AG10803 (cell line): ENCODE data around the gene C2CD4D.

Experiments
- DNase-seq: peaks from one replicate; pipeline ENCODE4 v3.0.0; 2010; ENCODE audit warnings: low read depth
- H3K4me3 ChIP-seq: 2 replicates; pipeline ENCODE4 v1.5.1; 2011; ENCODE audit warnings: mild to moderate bottlenecking, low read length, control low read depth
- TF ChIP-seq, protein P1 (sequence below): conservative IDR thresholded peaks from 2 replicates; pipeline ENCODE4 v1.5.1; 2011; ENCODE audit warnings: mild to moderate bottlenecking, low read length, control low read depth, inconsistent platforms

Gene C2CD4D

DNA sequence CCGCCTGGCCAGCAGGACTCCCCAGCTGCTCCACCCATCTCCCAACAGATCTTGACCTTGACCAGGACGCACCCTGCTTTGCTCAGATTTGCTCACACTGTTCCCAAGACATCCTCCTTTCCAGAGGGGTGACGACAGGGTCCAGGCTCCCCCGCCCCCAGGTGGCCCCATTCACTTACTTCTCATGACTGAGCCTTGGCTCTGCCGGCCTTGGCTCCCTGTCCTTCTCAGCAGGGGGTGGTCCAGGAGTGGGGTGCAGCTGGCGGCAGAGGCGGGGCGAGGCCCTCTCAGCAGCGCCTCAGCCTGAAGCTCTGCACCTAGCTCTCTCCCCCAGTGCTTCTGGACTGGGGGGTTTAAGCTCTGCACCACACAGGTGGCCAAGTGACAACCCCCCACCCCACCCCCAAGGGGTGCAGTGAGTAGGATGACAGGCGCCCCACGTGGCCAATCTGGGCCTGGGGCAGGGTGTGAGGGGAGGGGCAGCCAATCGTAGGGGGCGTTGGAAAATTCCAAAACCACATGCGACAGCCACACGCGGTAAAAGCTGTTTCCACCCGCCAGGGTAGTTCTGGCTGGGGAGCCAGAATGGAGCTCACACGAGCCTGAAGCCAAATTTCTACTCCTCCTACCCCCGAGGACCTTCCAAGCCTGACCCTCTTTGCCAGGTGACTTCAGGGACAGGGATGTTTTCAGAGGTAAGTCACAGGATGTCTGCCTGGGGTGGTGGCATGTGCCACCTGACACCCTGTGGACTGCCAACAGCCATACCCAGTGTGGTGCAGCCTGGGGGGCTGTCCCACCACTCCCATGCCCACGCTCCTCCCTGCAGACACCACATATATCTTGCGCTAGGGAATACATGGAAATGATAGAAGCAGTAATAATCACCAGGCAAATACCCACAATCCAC, 13.6 kb downstream of the C2CD4D start:
- TF ChIP-seq, protein P1, sequence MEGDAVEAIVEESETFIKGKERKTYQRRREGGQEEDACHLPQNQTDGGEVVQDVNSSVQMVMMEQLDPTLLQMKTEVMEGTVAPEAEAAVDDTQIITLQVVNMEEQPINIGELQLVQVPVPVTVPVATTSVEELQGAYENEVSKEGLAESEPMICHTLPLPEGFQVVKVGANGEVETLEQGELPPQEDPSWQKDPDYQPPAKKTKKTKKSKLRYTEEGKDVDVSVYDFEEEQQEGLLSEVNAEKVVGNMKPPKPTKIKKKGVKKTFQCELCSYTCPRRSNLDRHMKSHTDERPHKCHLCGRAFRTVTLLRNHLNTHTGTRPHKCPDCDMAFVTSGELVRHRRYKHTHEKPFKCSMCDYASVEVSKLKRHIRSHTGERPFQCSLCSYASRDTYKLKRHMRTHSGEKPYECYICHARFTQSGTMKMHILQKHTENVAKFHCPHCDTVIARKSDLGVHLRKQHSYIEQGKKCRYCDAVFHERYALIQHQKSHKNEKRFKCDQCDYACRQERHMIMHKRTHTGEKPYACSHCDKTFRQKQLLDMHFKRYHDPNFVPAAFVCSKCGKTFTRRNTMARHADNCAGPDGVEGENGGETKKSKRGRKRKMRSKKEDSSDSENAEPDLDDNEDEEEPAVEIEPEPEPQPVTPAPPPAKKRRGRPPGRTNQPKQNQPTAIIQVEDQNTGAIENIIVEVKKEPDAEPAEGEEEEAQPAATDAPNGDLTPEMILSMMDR, result no peak
- H3K4me3 ChIP-seq, result no peak overlapping the region
- DNase-seq, result no peak

- TF ChIP-seq, protein P1, result no peak
- no peak for DNase-seq
- no peak overlapping the region for H3K4me3 ChIP-seq
These were observed 14.4 kb downstream of the C2CD4D start for GRCh38 chr1:151825204-151825603.

DNA sequence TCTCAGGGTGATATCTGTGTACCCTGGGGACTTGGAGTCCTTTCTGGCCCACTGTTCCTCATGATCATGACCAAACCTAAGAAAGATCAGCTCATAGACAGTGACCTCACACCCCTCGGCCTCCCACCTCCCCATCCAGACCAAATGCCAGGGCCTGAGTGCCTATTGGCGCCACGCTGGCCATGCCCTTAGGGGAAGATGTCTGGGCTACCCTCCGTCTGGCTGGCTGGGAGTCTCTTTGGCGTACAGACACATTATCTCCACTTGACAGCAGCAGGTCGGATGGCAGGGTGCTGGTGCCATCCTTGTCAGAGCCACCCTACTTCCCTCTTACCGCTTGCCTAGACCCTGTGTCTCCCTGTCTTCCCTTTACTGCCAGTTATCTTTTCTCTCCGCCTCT, 16.4 kb downstream of the C2CD4D start:
- TF ChIP-seq, protein P1, result no peak
- H3K4me3 ChIP-seq, result no peak overlapping the region
- no peak for DNase-seq

GRCh38 chr1:151822404-151822803, 17.2 kb downstream of the C2CD4D start:
- TF ChIP-seq, protein P1, result no peak
- no peak for DNase-seq
- no peak overlapping the region for H3K4me3 ChIP-seq

DNA sequence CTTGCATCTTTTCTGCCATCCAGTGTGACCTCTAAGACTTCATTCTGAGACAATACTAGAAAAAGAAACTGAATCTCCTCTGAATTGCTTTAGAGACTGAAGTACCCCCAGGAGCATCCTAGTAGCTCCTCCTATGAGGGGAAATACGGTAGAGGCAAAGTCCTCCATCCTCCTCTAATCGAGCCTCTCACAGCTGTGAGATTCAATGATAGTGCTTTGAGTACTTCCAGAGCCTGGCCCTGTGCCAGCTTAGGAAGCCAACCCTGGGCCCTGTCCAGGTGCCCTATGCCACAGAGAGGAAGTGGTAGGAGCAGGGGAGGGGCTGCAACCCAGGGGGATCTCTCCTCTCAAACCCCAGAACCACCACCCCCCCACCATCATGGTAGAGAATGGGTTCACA, 18.7 kb downstream of the C2CD4D start:
- no peak for DNase-seq
- TF ChIP-seq, protein P1, result no peak
- H3K4me3 ChIP-seq, result no peak overlapping the region

DNA sequence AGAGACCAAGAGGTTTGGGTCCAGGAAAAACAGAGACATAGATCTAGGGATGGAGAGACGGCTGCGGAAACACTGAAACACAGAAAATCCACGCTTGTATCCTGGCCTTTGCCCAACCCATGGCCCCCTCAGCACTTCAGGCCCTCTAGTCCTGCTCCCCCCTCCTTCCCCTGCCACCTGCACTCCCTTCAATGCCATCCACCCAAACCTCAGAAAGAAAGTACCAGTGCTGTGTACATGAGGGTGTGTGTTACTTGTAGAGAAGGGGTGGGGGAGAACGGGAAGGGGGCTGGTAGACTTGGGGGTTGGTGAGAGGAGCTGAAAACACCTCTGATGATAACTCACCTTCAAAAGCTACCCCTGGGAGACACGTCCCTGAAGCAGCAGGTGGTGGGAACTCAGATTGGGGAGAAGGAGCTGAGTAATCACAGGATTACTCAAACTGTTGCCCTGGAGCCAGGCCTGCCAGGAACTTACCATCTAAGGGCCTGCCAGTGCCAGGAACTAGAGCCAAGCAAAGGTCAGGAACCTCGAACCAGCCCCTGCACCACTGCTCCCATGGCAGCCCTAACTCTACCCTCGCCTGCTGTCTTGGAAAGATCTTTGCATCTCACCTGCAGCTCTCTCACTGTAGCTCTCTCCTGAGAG, 19.5 kb downstream of the C2CD4D start:
- DNase-seq, result no peak
- TF ChIP-seq, protein P1, result no peak
- no peak overlapping the region for H3K4me3 ChIP-seq

- no peak for DNase-seq
- TF ChIP-seq, protein P1, result no peak
- H3K4me3 ChIP-seq, result no peak overlapping the region
These were observed 20.3 kb downstream of the C2CD4D start for GRCh38 chr1:151819227-151819835.
